Measurements from ENCODE around the gene CENPX. TPM values are rescaled to one million over a fixed set of nuclear protein-coding genes. Genes with fewer than 3 reads are reported as not detected.
A peak's percentile ranks its signal among the peaks of the same experiment; 100 is the strongest.

CENPX gene
- total RNA-seq, 1 donor from 2014 or later: 40.2 TPM

DNA sequence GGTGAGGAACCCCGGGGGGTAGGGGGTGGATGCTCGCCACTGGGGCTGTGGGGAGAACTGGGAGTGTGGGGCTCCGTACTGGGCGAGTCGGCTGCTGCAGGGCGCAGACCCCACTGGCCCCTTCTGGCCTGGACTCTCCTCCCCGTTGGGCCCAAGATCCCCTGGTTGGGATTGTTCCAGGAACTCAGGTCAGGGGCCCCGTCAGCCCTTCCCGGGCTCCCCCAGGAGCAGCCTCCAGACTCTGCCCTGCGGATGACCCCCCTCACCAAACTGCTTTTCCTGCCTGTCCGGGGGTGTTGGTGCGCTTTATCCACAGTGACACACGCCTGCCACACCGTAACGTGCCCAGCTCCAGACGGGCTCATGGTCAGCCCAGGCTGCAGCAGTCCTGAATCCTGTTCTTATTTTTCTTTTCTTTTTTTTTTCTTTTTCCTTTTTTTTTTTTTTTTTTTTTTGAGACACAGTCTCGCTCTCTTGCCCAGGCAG, 21.1 kb downstream of the CENPX start:
- intact Hi-C loops (cut with DNase I): no loop called here
- no peaks in the 10 kb centered on the region for H3K4me1 ChIP-seq
- no peaks in the 10 kb centered on the region for H3K27me3 ChIP-seq
- H3K9me3 ChIP-seq: no peaks in the 10 kb centered on the region
- peaks cover 2% of the 10 kb centered on the region for H3K36me3 ChIP-seq
- H3K4me3 ChIP-seq: no peak overlapping the region
- no peak overlapping the region for H3K27ac ChIP-seq
- DNase-seq: no peak
- TF ChIP-seq CTCF (IDR thresholded peaks at IDR 0.05): no peak
- no peak for ATAC-seq

- H3K9me3 ChIP-seq: no peaks in the 10 kb centered on the region
- no peak for TF ChIP-seq CTCF (IDR thresholded peaks at IDR 0.05)
- H3K27me3 ChIP-seq: no peaks in the 10 kb centered on the region
- H3K36me3 ChIP-seq: peaks cover 4% of the 10 kb centered on the region
- H3K27ac ChIP-seq: no peak overlapping the region
- H3K4me3 ChIP-seq: no peak overlapping the region
- no peak for DNase-seq
- intact Hi-C loops (cut with DNase I): no loop called here
- no peaks in the 10 kb centered on the region for H3K4me1 ChIP-seq
- no peak for ATAC-seq
These were observed 21.7 kb downstream of the CENPX start for GRCh38 chr17:82000803-82001570.

GRCh38 chr17:81999976-82000802, 22.5 kb downstream of the CENPX start:
- Histone ChIP-seq H3K4me3 (no peak overlapping the region), H3K4me1 (no peaks in the 10 kb centered on the region), H3K27me3 (no peaks in the 10 kb centered on the region), H3K27ac (no peak overlapping the region), H3K9me3 (no peaks in the 10 kb centered on the region), H3K36me3 (peaks cover 4% of the 10 kb centered on the region)
- intact Hi-C loops (cut with DNase I): no loop called here
- no peak for DNase-seq
- ATAC-seq: peak; percentile 5
- TF ChIP-seq CTCF (IDR thresholded peaks at IDR 0.05): no peak

DNA sequence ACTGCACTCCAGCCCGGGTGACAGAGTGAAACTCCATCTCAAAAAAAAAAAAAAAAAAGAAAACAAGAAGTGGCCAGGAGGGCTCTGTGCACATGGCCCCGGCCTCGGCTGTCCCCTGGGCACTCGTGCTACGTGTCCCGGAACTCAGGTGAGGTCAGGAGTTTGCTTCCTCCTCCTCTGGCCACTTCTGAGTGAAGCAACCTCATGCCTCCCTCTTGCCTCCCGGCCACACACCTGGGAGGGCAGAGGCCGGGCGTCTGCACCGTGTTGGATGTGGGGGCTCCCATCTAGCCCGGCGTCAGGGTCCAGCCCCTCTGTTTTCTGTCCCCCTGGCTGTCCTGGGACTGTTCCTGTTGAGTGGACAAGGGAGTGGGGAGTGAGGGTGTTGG, 23.1 kb downstream of the CENPX start:
- DNase-seq (peak; percentile 85), ATAC-seq (peak; percentile 83)
- H3K4me1 ChIP-seq: peaks cover 1% of the 10 kb centered on the region
- no peak overlapping the region for H3K4me3 ChIP-seq
- no peaks in the 10 kb centered on the region for H3K27me3 ChIP-seq
- no peaks in the 10 kb centered on the region for H3K9me3 ChIP-seq
- H3K36me3 ChIP-seq: peaks cover 4% of the 10 kb centered on the region
- intact Hi-C loops (cut with DNase I): no loop called here
- H3K27ac ChIP-seq: peak overlapping the region; percentile 17
- no peak for TF ChIP-seq CTCF (IDR thresholded peaks at IDR 0.05)

- Histone ChIP-seq H3K27ac (peak overlapping the region; percentile 17), H3K4me1 (peaks cover 3% of the 10 kb centered on the region), H3K36me3 (peaks cover 4% of the 10 kb centered on the region), H3K9me3 (no peaks in the 10 kb centered on the region), H3K4me3 (no peak overlapping the region), H3K27me3 (no peaks in the 10 kb centered on the region)
- ATAC-seq (no peak), DNase-seq (no peak)
- intact Hi-C loops (cut with DNase I): no loop called here
- no peak for TF ChIP-seq CTCF (IDR thresholded peaks at IDR 0.05)
These were observed 23.8 kb downstream of the CENPX start for GRCh38 chr17:81998691-81999438.

Data from upper lobe of right lung (tissue), 1 donor.